ENCODE measurements around the gene GCM1.

GRCh38 chr6:53115741-53116140 lies 32.9 kb downstream of the GCM1 start:
- TF ChIP-seq CTCF (conservative IDR thresholded peaks at IDR 0.05; ENCODE audit: low read length): no peak
- TF ChIP-seq EZH2phosphoT487 (IDR thresholded peaks at IDR 0.05; ENCODE audit: borderline replicate concordance): no peak

Data from Loucy (cell line).